AG09319 (cell line): ENCODE data around the gene ARSH.
"Not testable (repeated sequence)": the region's sequence is repeated elsewhere in the genome, so short reads cannot be mapped to it uniquely, and the experiment has no call there.

Source experiments
- DNase-seq: peaks from one replicate; pipeline ENCODE4 v3.0.0-alpha.2; 2010; ENCODE audit warnings: low read depth; ENCODE audit errors: extremely low read depth
- CTCF ChIP-seq: IDR thresholded peaks from 2 replicates; pipeline ENCODE4 v1.5.1; 2011; ENCODE audit warnings: low read depth, mild to moderate bottlenecking, inconsistent platforms, low read length, moderate library complexity

Gene ARSH

GRCh38 chrX:3044671-3045070 lies 38.3 kb downstream of the ARSH start:
- no peak for TF ChIP-seq CTCF
- DNase-seq, result no peak

GRCh38 chrX:3046253-3047240 lies 40.2 kb downstream of the ARSH start:
- no peak for DNase-seq
- no peak for TF ChIP-seq CTCF

- DNase-seq, result not testable (repeated sequence)
Measured at GRCh38 chrX:3050523-3051175, 44.3 kb downstream of the ARSH start.

- no peak for DNase-seq
- TF ChIP-seq CTCF, result no peak
Measured at GRCh38 chrX:3052860-3053259, 46.5 kb downstream of the ARSH start.

- TF ChIP-seq CTCF, result no peak
- no peak for DNase-seq
Measured at GRCh38 chrX:3066555-3066954, 60.2 kb downstream of the ARSH start.

GRCh38 chrX:3075959-3076358 lies 69.6 kb downstream of the ARSH start:
- no peak for TF ChIP-seq CTCF
- no peak for DNase-seq

GRCh38 chrX:3076416-3076991 lies 70.2 kb downstream of the ARSH start:
- no peak for DNase-seq
- no peak for TF ChIP-seq CTCF
